HG03457 (cell line): ENCODE measurements around the gene SRGAP2B.
"Not testable (repeated sequence)": the region's sequence is repeated elsewhere in the genome, so short reads cannot be mapped to it uniquely, and the experiment has no call there.

Source experiments
- ATAC-seq: cut with Tn5 transposase; IDR thresholded peaks from one replicate; pipeline ENCODE4 v1.9.1; 2021; ENCODE audit warnings: moderate number of reproducible peaks; ENCODE audit not compliant: unreplicated experiment

The SRGAP2B gene

GRCh38 chr1:144961604-144962583, 133.2 kb downstream of the SRGAP2B start:
- ATAC-seq, result not testable (repeated sequence)

GRCh38 chr1:144960929-144961488, 134.1 kb downstream of the SRGAP2B start:
- ATAC-seq, result not testable (repeated sequence)

- ATAC-seq, result not testable (repeated sequence)
Measured at GRCh38 chr1:144948390-144948789, 146.7 kb downstream of the SRGAP2B start.

- ATAC-seq, result not testable (repeated sequence)
Measured at GRCh38 chr1:144947495-144947894, 147.6 kb downstream of the SRGAP2B start.

- ATAC-seq, result not testable (repeated sequence)
Measured at GRCh38 chr1:144946525-144947480, 148.3 kb downstream of the SRGAP2B start.

- ATAC-seq, result not testable (repeated sequence)
Measured at GRCh38 chr1:144941710-144942109, 153.4 kb downstream of the SRGAP2B start.

GRCh38 chr1:144940054-144940453, 155.1 kb downstream of the SRGAP2B start:
- peak; percentile 77 for ATAC-seq

- ATAC-seq, result not testable (repeated sequence)
Measured at GRCh38 chr1:144938627-144939026, 156.5 kb downstream of the SRGAP2B start.

- ATAC-seq, result not testable (repeated sequence)
Measured at GRCh38 chr1:144936186-144936732, 158.9 kb downstream of the SRGAP2B start.

GRCh38 chr1:144935310-144935709, 159.8 kb downstream of the SRGAP2B start:
- ATAC-seq, result not testable (repeated sequence)

GRCh38 chr1:144933014-144933413, 162.1 kb downstream of the SRGAP2B start:
- ATAC-seq, result not testable (repeated sequence)

- ATAC-seq, result not testable (repeated sequence)
Measured at GRCh38 chr1:144932153-144932552, 163.0 kb downstream of the SRGAP2B start.

- not testable (repeated sequence) for ATAC-seq
Measured at GRCh38 chr1:144931553-144931952, 163.6 kb downstream of the SRGAP2B start.

- not testable (repeated sequence) for ATAC-seq
Measured at GRCh38 chr1:144930085-144930777, 164.9 kb downstream of the SRGAP2B start.

- ATAC-seq, result not testable (repeated sequence)
Measured at GRCh38 chr1:144927292-144927691, 167.8 kb downstream of the SRGAP2B start.

GRCh38 chr1:144923640-144924039, 171.5 kb downstream of the SRGAP2B start:
- not testable (repeated sequence) for ATAC-seq

- not testable (repeated sequence) for ATAC-seq
Measured at GRCh38 chr1:144922785-144923184, 172.3 kb downstream of the SRGAP2B start.

- not testable (repeated sequence) for ATAC-seq
Measured at GRCh38 chr1:144919106-144919505, 176.0 kb downstream of the SRGAP2B start.

GRCh38 chr1:144918027-144918603, 177.0 kb downstream of the SRGAP2B start:
- not testable (repeated sequence) for ATAC-seq
